Activated CD4-positive, alpha-beta T cell treated with anti-CD3 and anti-CD28 coated beads, Interleukin-2, amount 50 U/mL, for 48 hours (primary cell): Measurements from ENCODE around the gene UBR2.
"Not testable (repeated sequence)": the region's sequence is repeated elsewhere in the genome, so short reads cannot be mapped to it uniquely, and the experiment has no call there.

Experiments
- DNase-seq, 2 experiments: peaks; one replicate each; pipeline ENCODE4 v3.0.0-alpha.2; 2020

Gene UBR2

DNA sequence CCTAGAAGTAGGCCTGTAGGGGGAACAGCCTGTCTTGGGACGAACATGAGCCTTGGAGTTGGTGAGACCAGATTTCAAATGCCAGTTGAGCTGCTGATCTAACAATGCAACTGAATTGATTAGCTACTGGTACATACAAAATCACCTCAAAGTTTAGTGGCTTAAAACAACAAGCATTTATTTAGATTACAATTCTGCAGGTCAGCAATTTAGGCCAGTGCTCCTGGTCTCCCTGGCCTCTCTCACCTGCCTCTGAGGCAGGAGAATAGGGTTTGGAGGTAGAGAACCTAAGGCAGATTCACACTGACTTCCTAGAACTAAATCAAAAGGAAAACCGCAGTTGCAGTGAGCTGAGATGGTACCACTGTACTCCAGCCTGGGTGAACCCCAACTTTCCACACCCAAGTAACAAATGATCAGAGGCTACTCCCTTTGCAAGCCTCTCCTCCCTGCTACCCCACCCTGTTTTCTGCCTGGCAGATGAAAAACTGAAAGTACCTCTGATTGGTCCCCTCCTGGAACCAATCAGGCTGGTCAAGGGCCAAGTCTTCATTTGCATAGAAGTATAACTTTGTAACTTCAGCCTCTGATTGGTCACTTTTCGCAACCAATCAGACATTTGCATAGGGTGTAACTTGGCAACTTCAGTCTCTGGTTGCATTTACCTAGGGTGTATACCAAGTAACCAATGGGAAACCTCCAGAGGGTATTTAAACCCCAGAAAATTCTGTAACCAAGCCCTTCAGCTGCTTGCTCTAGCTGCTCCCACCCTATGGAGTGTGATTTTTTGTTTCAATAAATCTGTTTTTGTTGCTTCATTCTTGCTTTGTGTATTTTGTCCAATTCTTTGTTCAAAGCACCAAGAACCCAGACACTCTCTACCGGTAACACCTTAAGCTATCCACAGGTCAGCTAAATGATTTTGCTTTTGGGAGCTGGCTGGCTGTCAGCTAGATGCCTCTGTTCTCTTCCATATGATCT lies 8.1 kb upstream of the UBR2 start:
- DNase-seq = no peak

DNA sequence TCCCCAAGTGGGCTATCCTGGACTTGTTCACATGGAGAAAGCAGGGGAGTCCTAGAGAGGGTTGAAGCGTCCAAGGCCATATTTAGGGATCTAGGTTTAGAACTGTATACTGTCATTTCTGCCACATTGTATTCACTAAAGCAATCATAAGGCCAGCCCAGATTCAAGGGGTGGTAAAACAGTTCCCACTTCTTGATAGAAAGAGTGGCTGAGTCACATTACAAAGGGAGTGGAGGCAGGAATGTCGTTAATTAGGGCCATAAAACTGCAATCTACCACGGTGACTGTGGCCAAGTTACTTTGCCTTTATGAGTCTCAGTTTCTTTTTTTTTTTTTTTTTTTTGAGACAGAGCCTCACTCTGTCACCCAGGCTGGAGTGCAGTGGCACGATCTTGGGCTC lies 7.4 kb upstream of the UBR2 start:
- DNase-seq = no peak

DNA sequence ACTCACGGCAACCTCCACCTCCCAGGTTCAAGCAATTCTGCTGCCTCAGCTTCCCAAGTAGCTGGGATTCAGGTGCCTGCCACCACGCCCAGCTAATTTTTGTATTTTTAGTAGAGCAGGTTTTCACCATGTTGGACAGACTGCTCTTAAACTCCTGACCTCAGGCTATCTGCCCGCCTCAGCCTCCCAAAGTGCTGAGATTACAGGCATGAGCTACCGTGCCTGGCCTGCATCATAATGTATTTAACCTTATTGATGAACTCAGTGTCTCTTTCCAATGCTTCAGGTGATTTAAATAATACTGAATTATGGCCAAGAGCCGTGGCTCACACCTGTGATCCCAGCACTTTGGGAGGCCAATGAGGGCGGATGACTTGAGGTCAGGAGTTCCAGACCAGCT lies 4.6 kb upstream of the UBR2 start:
- not testable (repeated sequence) for DNase-seq

DNA sequence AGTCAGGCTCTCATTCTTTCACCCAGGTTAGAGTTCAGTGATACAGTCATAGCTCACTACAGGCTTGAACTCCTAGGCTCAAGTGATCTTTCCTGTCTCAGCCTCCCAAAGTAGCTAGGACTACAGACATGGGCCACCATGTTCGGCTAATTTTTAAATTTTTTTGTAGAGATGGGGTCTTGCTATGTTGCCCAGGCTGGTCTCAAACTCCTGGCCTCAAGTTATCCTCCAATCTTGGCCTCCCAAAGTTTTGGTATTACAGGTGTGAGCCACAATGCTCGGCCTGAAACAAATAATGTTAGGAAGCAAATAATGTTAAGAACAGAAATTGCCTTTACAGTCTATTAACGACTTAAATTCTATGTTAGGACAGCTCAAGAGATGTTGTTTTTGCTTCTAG lies 1.8 kb upstream of the UBR2 start:
- DNase-seq = no peak

DNA sequence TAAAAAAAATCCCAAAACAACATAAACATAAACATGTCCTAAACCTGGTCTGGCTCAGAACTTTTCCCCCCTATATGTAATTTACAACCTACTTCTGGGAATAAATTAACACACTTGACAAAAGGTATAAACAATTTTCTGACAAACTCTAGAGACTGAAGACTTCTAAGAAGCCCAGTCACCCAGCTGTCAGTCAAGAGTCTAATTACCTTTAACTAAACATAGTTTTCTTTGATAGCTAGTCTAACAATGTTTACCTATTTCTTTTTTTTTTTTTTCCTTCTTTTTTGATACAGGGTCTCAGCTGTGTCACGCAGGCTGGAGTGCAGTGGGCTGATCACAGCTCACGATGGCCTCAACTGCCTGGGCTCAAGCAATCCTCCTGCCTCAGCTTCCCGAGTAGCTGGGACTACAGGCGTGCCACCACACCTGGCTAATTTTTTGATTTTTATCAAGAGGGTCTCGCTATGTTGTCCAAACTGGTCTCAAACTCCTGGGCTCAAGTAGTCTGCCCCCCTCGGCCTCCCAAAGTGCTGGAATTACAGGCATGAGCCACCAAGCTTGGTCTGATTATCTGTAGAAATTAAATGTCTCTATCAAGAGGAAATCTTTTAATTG lies 932 bp upstream of the UBR2 start:
- DNase-seq = no peak

DNA sequence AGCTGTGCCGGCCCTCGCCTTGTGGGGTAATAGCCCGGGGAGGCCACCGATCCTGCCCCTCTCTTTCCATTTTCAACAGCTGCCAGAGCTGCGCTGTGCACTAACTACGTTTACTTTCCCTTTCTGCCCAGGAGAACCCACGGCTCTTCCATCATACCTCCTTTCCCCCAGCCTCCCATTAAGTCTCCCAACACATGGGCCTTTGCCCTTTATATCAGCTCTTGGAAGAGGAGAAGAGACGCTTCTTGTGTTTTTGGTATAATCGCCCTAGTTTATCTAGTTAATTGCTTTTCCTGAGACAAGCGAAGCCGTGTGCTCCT lies 637 bp downstream of the UBR2 start:
- DNase-seq = no peak

DNA sequence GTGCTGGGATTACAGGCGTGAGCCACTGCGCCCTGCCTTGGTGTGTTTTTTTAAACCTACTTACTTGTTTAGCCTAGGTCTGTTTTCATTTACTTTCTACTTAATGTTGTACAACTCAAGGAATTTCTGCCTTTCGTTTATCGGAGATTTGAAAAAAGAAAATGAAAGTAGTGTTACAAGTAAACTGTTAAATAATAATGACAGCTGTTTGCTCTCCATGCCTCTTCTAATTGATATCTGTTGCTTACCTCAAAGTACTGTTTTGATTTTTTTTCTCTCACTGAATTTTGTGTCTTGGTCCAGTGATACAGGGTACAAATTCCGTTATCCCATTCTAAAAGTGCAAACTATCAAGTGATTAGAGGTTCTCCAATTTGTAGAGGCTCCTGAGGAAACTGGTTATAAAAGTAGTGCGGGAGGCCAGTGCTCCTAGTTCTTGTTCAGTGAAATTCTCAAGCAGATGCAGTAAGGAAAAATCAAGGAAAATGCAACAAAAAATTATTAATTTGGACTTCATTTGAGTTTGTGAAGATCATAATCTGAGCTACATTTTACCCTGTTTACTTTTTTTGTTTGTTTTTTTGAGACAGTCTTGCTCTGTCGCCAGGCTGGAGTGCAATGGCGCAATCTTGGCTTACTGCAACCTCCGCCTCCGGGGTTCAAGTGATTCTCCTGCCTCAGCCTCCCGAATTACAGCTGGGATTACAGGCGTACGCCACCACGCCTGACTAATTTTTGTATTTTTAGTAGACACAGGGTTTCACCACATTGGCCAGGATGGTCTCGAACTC lies 2.2 kb downstream of the UBR2 start:
- DNase-seq = no peak

DNA sequence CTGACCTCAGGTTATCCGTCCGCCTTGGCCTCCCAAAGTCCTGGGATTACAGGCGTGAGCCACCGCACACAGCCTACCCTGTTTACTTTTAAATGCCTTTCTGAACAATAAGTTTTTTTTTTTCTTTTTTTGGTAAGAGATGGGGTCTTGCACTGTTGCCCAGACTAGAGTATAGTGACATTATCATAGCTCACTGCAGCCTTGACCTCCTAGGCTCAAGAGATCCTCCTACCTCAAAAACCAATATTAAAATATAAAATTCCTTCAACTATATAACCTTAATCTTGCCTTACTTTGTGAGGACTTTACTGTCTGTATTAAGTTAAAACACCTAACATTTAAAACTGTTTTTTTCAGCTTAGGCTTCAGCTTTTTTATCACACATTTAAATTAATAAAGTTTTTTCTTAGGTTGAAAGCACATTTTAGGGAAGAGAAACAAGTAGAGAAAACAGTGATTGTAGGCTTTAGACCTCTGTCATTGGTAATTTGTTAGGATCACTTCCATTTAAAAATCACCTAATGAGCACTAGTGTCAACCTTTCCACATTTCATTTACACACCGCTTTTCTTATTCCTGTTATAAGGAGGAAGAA lies 2.9 kb downstream of the UBR2 start:
- no peak for DNase-seq

DNA sequence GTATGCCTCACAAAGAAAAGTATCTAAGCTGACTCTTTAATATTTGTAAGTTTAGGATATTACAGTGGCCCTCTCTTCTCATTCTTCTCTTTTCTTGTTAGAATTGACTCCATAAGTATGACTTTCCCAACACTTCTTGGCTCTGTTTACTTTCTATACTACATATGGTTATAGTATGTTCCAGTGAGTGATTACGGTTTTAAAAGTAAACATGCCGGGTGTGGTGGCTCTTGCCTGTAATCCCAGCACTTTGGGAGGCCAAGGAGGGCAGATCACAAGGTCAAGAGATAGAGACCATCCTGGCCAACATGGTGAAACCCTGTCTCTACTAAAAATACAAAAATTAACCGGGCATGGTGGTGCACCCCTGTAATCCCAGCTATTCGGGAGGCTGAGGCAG lies 3.4 kb downstream of the UBR2 start:
- DNase-seq = not testable (repeated sequence)

DNA sequence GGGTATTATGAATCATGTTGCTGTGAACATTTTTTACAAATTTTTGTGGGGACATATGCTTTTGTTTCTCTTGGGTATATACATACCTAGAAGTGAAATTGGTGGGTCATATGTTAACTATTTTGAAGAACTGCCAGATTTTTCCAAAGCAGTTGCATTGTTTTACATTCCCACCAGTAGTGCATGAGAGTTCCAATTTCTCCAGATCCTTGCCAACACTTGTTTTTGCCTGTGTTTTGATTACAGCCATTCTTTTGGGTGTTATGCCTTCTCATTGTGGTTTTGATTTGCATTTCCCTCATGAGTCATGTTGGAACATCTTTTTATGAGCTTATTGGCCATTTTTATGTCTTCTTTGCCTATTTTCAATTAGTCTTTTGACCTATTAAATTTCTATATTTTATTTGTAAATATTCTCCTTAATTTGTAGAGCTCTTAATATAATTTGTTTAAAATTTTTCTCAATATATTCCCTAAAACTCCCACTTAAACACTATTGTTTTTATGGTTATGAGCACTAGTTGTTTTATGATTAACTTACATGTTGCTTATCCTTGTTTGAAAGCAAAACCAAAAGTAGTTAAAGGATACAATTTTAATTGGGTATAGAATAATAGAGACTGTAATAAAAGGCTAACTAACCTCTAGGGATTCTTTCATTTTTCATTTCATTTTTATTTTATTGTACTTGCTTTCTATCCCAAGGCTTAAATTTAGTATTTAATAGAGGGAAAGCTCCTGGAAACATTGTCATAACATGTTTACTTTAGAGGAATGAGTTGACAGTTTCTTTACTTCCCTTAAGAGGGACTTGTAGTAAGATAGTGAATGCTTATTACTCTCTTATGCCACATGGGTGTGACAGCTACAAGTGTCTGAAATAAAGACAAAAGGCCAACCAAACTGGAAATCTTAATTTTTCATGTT lies 5.5 kb downstream of the UBR2 start:
- DNase-seq = no peak

DNA sequence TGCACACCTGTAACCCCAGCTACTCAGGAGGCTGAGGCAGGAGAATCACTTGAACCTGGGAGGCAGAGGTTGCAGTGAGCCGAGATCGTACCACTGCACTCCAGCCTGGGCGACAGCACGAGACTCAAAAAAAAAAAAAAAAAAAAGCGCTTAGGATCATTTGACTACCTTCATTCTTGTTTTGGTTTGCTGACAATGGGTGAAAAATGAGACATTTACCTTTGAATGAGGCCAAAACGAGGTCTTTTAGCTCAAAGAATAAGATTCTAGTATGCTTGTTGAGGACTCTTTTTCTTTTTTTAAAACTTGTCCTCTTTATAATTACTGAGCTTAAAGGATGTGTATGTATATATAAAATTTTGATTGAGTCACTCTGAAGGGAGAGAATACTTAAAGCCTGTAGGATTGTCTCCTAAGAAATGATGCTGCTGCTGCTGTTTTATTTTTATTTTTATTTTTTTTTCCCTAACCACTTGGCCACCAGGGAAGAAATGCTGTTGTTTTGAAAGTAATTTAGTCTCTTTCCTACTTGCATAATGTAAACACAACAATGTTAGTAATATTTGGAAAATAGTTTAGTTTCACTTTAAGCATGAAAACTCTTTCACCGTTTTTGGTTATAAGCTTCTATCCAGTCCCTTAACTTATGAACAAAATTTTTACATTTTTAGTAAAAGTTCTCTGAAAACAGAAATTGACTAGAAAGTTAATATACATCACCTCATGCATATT lies 7.9 kb downstream of the UBR2 start:
- no peak for DNase-seq

DNA sequence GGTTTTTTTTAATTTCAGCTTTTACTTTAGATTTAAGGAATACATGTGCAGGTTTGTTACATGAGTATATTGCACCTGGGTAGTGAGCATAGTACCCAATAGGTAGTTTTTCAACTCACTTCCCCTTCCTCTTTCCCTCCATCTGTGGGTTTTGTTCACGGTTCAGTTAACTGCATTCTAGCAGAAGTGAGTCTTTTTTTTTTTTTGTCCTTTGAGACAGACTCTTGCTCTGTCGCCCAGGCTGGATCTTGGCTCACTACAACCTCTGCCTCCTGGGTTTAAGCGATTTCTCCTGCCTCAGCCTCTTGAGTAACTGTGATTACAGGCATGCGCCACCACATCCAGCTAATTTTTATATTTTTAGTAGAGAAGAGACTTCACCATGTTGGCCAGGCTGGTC lies 8.7 kb downstream of the UBR2 start:
- no peak for DNase-seq

DNA sequence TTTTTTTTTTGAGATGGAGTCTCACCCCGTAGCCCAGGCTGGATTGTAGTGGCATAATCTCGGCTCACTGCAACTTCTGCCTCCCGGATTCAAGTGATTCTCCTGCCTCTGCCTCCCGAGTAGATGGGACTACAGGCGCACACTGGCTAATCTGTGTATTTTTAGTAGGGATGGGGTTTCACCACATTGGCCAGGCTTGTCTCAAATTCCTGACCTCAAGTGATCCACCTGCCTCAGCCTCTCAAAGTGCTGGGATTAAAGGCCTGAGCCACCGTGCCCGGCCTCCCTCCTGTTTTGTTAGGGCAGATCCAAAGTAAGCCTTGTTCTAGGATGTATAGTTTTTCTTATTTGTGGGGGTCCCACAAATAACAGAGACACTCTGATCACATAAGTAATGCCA lies 12.7 kb downstream of the UBR2 start:
- DNase-seq = not testable (repeated sequence)

DNA sequence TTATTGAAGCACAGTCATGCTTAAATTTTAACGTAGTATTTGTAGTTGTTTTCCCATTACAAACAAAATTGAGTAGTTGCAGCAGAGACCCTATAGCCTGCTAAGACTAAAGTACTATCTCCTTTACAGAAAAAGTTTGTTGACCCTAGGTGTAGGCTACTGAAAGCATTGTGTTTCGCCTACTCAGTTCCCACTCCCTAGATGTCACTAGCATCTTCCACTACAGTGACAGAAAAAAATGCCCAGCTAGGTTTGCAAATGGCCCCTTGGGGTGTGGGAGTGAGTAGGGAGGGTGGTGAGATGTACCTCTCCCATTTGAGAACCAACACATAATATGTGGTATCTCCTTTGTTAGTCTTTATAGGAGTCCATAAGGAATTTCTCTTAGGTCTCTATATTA lies 34.5 kb downstream of the UBR2 start:
- no peak for DNase-seq

DNA sequence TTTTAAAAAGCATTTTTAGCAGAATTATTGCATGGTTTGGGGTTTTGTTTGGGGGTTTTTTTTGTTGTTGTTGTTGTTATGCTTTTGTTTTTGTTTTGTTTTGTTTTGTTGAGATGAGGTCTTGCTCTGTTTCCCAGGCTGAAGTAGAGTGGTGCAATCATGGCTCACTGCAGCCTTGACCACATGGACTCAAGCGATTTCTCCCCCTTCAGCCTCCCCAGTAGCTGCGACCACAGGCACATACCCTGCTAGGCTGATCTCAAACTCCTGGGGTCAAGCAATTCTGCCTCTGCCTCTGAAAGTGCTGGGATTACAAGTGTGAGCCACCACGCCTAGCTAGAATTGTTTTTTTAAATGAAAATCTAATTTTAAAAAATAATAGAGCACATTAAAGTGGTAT lies 35.7 kb downstream of the UBR2 start:
- DNase-seq = no peak

DNA sequence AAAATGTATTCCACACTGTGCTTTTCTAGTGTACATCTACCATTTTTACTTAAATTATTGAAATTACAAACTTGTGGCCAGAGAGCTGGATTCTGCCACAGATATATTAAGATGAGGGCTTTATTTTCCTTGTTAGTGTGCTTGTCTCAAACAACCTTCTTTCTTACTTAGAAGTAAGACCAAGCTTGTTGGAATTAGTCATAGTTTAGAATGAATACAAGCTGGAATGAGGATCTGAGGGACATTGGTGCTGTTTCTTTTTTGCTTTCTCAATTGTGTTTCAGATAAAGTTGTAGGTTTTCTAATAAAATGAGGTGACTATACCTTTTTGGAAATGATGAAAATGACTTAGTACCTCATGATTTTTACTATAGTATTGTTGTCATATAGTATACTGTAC lies 40.3 kb downstream of the UBR2 start:
- no peak for DNase-seq

DNA sequence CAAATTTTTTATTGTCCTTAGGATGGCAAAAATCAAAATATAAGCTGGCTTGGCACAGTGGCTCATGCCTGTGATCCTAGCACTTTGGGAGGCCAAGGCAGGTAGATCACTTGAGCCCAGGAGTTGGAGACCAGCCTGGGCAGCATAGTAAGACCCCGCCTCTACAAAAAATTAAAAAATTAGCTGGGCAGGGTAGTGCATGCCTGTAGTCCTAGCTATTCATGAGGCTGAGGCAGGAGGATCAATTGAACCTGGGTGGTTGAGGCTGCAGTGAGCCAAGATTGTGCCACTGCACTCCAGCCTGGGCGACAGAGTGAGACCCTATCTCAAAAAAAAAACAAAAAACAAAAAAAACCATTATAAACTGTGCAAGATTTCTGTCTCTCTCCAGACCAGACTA lies 40.9 kb downstream of the UBR2 start:
- not testable (repeated sequence) for DNase-seq

DNA sequence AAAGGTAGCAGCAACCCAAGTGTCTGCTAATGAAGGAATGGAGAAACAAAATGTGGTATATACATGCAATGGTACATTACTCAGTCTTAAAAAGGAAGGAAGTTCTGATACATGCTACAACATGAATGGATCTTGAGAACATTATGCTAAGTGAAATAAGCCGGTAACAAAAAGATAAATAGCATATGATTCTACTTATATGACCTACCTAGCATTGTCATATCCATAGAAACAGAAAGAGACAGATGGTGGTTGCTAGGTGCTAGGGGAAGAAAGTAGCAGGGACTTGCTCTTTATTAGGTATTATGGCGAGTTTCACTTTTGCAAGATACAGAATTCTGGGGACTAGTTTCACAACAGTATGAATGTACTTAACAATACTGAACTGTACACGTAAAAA lies 46.6 kb downstream of the UBR2 start:
- DNase-seq = no peak

DNA sequence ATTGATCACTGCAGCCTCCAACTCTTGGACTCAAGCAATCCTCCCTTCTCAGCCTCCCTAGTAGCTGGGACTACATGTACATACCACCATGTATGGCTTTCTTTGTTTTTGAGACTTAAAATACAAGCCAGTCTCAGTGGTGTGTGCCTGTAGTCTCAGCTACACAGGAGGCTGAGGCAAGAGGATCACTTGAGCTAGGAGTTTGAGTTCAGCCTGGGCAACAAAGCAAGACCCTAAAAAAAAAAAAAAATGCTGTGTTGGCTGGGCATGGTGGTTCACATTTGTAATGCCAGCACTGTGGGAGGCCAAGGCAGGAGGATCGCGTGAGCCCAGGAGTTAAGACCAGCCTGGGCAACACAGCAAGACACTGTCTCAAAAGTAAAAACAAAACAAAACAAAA lies 51.7 kb downstream of the UBR2 start:
- no peak for DNase-seq

DNA sequence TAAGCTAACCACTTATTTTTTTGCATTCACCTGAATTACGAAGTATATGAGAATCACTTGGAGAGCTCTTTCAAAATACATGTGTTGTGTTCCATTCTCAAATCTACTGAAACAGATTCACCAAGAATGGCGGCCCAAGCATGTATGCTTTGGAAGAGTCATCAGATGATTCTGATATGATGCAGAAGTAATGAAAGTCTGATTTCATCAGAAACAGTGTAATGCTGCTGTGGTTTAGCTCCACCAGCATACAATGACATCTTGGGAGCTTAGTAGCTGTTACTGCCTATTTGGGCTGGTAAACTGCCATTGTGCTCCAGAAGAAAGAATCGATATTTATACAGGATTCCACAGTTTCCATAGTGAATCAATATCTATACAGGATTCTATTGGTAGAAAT lies 52.9 kb downstream of the UBR2 start:
- DNase-seq = peak in 1 of 2 experiments; percentile 20

DNA sequence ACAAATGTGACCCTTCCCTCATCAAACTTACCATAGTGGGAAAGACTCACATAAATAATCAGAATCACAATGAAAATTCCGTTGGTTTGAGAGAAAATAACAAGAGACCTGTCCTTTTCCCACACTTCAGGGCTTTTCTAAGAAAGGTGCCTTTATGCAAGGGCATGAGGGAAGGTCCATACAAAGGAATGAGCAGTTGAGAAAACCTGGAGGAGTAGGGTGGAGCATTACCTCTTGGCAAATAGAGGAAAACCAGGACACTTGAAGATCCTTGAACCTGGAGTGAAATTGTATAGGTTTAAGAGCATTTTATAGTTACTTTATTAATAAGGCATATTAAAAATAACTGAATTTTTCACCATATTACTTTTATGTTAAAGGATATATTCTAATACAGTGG lies 54.3 kb downstream of the UBR2 start:
- DNase-seq = no peak

DNA sequence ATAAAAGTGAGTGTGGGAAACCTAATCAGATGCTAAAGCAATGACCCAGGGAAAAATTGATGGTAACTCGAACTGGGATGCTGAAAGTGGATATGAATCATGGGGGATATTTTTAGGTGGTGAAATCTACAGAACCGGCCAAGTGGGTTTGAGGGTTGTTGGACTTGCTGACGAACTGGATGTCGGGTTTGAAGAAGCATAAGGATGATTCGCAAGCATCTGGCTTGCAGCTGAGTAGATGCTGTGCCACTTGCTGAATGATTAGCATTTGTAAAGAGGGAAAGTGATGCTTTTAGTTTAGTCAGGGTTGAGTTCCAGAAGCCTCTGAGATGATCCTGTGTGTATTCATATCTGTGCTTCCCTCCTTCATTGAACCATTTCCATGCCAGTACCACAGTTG lies 54.9 kb downstream of the UBR2 start:
- no peak for DNase-seq
